ENCODE results near the gene ROBO1.
"Not testable (repeated sequence)": the region's sequence is repeated elsewhere in the genome, so short reads cannot be mapped to it uniquely, and the experiment has no call there.

ROBO1 gene

GRCh38 chr3:79344876-79345871, 422.6 kb downstream of the ROBO1 start:
- Histone ChIP-seq H3K4me3 (no peak overlapping the region), H3K27ac (no peak overlapping the region)

GRCh38 chr3:79341961-79342360, 425.8 kb downstream of the ROBO1 start:
- H3K27ac ChIP-seq = no peak overlapping the region
- H3K4me3 ChIP-seq = no peak overlapping the region

GRCh38 chr3:79339846-79340245, 428.0 kb downstream of the ROBO1 start:
- H3K4me3 ChIP-seq = no peak overlapping the region
- H3K27ac ChIP-seq = no peak overlapping the region

- Histone ChIP-seq H3K4me3 (no peak overlapping the region), H3K27ac (no peak overlapping the region)
These were observed 430.0 kb downstream of the ROBO1 start for GRCh38 chr3:79337798-79338197.

GRCh38 chr3:79329154-79329553, 438.6 kb downstream of the ROBO1 start:
- Histone ChIP-seq H3K4me3 (no peak overlapping the region), H3K27ac (no peak overlapping the region)

- H3K27ac ChIP-seq = no peak overlapping the region
- no peak overlapping the region for H3K4me3 ChIP-seq
These were observed 441.2 kb downstream of the ROBO1 start for GRCh38 chr3:79326642-79327041.

GRCh38 chr3:79325833-79326383, 441.9 kb downstream of the ROBO1 start:
- not testable (repeated sequence) for H3K4me3 ChIP-seq

GRCh38 chr3:79317551-79318518, 450.0 kb downstream of the ROBO1 start:
- Histone ChIP-seq H3K27ac (no peak overlapping the region), H3K4me3 (no peak overlapping the region)

More at GRCh38 chr3:79325833-79326383, 441.9 kb downstream of the ROBO1 start:
- not testable (repeated sequence) for H3K27ac ChIP-seq

- H3K4me3 ChIP-seq = no peak overlapping the region
- H3K27ac ChIP-seq = no peak overlapping the region
These were observed 452.8 kb downstream of the ROBO1 start for GRCh38 chr3:79314962-79315361.

GRCh38 chr3:79314544-79314943, 453.3 kb downstream of the ROBO1 start:
- peak overlapping the region in 1 of 21 experiments; percentile 51 for H3K27ac ChIP-seq
- no peak overlapping the region for H3K4me3 ChIP-seq

GRCh38 chr3:79310016-79310415, 457.8 kb downstream of the ROBO1 start:
- Histone ChIP-seq H3K4me3 (no peak overlapping the region), H3K27ac (no peak overlapping the region)

- H3K27ac ChIP-seq = no peak overlapping the region
These were observed 460.7 kb downstream of the ROBO1 start for GRCh38 chr3:79306934-79307570.

GRCh38 chr3:79299949-79300635, 467.7 kb downstream of the ROBO1 start:
- H3K27ac ChIP-seq, H3K4me3 ChIP-seq: not testable (repeated sequence)

More at GRCh38 chr3:79306934-79307570, 460.7 kb downstream of the ROBO1 start:
- H3K4me3 ChIP-seq = no peak overlapping the region

- no peak overlapping the region for H3K4me3 ChIP-seq
- H3K27ac ChIP-seq = peak overlapping the region in 3 of 21 experiments; percentile 1 to 51 (median 15)
These were observed 470.4 kb downstream of the ROBO1 start for GRCh38 chr3:79297245-79297960.

- H3K4me3 ChIP-seq = no peak overlapping the region
- no peak overlapping the region for H3K27ac ChIP-seq
These were observed 480.9 kb downstream of the ROBO1 start for GRCh38 chr3:79286882-79287281.

GRCh38 chr3:79285871-79286270, 481.9 kb downstream of the ROBO1 start:
- Histone ChIP-seq H3K27ac (no peak overlapping the region), H3K4me3 (no peak overlapping the region)

- no peak overlapping the region for H3K4me3 ChIP-seq
- no peak overlapping the region for H3K27ac ChIP-seq
These were observed 482.4 kb downstream of the ROBO1 start for GRCh38 chr3:79285380-79285779.

GRCh38 chr3:79284781-79285180, 483.0 kb downstream of the ROBO1 start:
- no peak overlapping the region for H3K4me3 ChIP-seq
- no peak overlapping the region for H3K27ac ChIP-seq

Data from skin epidermis (tissue), 12 donors.